Activated T-helper 2 cell treated with anti-CD3 and anti-CD28 coated beads, Interferon-gamma antibody, Interleukin-2, Interleukin-4, amounts not matched to agents 10 μg/mL and 5 μg/mL and 100 μg/mL, durations not matched to agents 14 hours and 24 hours and 36 hours (primary cell): ENCODE measurements around the gene NKAIN2. TPM values are rescaled to one million over a fixed set of nuclear protein-coding genes. Genes with fewer than 3 reads are reported as not detected.
"Not testable (repeated sequence)": the region's sequence is repeated elsewhere in the genome, so short reads cannot be mapped to it uniquely, and the experiment has no call there.

Experiments used
- DNase-seq: peaks from one replicate; pipeline ENCODE4 v3.0.0; 2021; ENCODE audit warnings: low spot score
- H3K27ac Mint-ChIP-seq: one replicate; pipeline ENCODE4 v1.8.0; 2021; ENCODE audit warnings: mixed read lengths
- H3K27me3 Mint-ChIP-seq: one replicate; pipeline ENCODE4 v1.8.0; 2021; ENCODE audit warnings: low read depth, mixed read lengths
- H3K36me3 Mint-ChIP-seq: one replicate; pipeline ENCODE4 v1.8.0; 2021; ENCODE audit warnings: low read depth, mixed read lengths
- H3K4me1 Mint-ChIP-seq: one replicate; pipeline ENCODE4 v1.8.0; 2021; ENCODE audit warnings: low read depth, mixed read lengths
- H3K4me3 Mint-ChIP-seq: one replicate; pipeline ENCODE4 v1.8.0; 2021; ENCODE audit warnings: low read depth, mild to moderate bottlenecking, moderate library complexity, mixed read lengths
- H3K9me3 Mint-ChIP-seq: one replicate; pipeline ENCODE4 v1.8.0; 2021; ENCODE audit warnings: mixed read lengths
- intact Hi-C: fragments of 100-400 bp; cut with micrococcal nuclease; formaldehyde crosslinking; loops from one replicate; pipeline ENCODE4 v1.15.1; 2023
- total RNA-seq: library from RNA; stranded (reverse); gene quantifications from 2 replicates; pipeline ENCODE4 v1.2.3, GENCODE V29; 2022

Gene NKAIN2
- total RNA-seq, 1 donor from 2014 or later = not detected

DNA sequence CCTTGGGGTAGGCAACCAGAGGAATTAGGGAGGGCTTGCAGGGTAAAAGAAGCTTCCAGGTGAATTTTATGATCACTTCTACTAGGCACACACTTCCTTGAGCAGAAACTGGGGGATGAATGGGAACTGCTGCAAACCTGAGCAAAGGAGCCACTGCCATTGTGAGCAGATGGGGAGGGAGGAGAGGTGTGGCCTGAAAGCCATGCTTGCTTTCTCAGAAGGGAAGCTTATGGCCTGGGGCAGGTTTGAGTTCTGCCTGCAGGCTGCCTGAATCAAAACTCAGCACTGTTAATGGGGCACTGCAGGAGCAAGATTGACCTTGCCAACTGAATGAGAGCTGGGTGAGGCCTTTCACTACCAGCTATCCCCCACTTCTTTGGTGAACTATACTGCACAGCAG is 328.1 kb downstream of the NKAIN2 start:
- intact Hi-C loops = no loop called here
- Mint-ChIP-seq H3K4me3 (no peak overlapping the region), H3K27me3 (no peaks in the 10 kb centered on the region), H3K4me1 (no peaks in the 10 kb centered on the region), H3K27ac (no peak overlapping the region), H3K36me3 (no peaks in the 10 kb centered on the region), H3K9me3 (peaks cover 20% of the 10 kb centered on the region)
- no peak for DNase-seq

DNA sequence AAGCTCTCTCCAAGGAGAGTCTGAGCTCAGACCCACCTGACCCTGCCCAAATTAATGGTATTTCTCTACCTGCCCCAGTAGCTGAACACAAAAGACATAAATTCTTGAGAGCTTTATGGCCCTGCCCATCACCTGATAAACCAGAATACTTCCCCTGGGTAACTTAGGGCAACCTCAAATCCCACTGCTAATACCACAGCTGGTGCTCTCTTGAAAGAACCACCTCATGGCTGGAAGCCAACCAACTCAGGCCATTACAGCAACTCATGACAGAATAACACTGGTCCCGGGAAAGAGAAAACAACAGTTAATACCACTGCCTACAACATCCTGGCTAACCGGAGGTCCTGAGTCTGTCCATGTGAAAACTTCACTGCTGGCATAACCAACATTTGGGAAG is 328.6 kb downstream of the NKAIN2 start:
- Mint-ChIP-seq H3K4me1 (no peaks in the 10 kb centered on the region), H3K9me3 (peaks cover 16% of the 10 kb centered on the region), H3K27ac (no peak overlapping the region), H3K4me3 (no peak overlapping the region), H3K27me3 (no peaks in the 10 kb centered on the region), H3K36me3 (no peaks in the 10 kb centered on the region)
- intact Hi-C loops = no loop called here
- no peak for DNase-seq

DNA sequence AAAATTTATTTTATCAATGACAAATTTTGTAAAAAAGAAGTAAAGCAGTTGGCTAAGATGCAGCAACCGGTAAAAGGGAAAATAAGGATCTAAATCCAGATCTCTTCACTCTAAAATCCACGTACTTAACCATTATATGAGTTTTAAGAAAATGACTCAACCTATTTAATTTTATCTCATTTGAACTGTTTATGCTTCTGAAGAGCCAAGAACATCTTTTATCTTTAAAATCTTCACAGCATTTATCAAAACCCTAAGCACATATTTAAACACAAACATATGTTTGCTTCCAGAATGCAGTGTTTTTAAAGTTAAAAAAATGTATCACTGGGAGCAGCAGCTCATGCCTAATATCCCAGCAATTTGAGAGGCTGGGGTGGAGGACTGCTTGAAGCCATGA is 339.2 kb downstream of the NKAIN2 start:
- H3K27me3 Mint-ChIP-seq = no peaks in the 10 kb centered on the region

DNA sequence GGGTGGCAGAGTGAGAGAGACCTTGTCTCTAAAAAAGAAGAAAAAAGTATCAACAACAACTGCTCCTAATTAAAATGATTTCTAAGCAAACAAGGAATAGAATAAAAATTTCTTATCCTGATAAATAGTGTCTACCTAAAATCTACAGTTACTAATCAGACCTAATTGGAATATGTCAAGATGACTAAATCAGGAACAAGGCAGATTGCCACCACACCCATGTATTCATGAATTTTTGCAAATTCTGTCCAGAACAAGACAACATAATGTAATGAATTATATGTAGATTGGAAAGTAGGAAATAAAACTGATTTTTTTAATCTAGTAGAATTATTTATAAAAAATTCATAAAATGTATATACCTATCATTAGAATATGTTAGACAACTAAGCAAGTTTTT is 339.8 kb downstream of the NKAIN2 start:
- no peak for DNase-seq
- no peaks in the 10 kb centered on the region for H3K9me3 Mint-ChIP-seq
- no peaks in the 10 kb centered on the region for H3K36me3 Mint-ChIP-seq
- no peak overlapping the region for H3K4me3 Mint-ChIP-seq
- intact Hi-C loops = no loop called here
- no peak overlapping the region for H3K27ac Mint-ChIP-seq
- H3K27me3 Mint-ChIP-seq = no peaks in the 10 kb centered on the region
- H3K4me1 Mint-ChIP-seq = no peaks in the 10 kb centered on the region

More for the DNA sequence above, 339.2 kb downstream of the NKAIN2 start:
- no peaks in the 10 kb centered on the region for H3K4me1 Mint-ChIP-seq
- no peak overlapping the region for H3K4me3 Mint-ChIP-seq
- DNase-seq = no peak
- no peak overlapping the region for H3K27ac Mint-ChIP-seq
- H3K36me3 Mint-ChIP-seq = no peaks in the 10 kb centered on the region
- intact Hi-C loops = no loop called here
- no peaks in the 10 kb centered on the region for H3K9me3 Mint-ChIP-seq

DNA sequence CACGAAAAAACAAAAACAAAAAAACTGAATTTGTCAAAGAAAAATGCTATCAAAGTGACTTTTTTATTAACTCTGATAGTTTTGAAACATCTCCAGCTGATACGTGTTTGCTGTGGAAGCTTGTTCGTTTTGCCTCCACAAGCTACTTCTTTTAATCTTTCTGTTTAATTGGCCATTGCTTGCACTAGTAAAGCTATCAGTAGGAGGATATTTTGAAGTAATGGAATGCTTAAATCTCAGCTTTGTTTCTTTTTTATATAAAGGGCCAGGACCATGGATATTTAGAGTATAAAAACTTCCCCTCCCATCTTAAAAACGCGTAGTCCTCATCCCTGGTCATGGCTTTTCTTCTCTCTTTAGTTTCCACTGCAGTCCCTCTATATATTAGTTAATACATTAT is 344.0 kb downstream of the NKAIN2 start:
- H3K4me1 Mint-ChIP-seq = no peaks in the 10 kb centered on the region

DNA sequence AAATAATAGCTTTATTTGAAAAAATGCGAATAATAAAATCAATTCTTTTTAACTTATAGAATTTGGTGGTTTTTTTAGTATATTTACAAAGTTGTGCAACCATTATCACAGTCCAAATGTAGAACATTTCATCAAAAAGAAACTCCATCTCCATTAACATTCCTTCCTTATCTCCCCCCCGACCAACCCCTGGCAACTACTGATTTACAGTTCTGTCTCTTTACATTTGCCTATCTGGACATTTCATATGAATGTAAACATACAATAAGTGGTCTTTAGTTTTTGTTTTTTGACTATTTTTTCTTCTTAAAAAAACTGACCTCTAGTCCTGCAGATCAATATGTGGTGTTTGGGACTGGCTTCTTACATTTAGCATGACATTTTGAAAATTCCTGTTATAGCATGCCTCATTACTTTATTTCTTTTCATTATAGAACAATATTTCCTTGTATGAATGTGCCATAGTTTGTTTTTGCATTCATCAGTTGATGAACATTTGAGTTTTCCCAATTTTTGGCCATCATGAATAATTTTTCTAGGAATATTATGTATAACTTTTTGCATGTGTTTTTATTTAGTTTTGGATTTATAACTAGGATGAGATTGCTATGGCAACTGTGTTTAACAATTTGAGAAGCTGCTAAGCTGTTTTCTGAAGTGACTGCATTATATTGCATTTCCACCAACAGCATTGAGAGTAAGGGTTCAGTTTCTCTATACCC is 344.7 kb downstream of the NKAIN2 start:
- Mint-ChIP-seq H3K36me3 (no peaks in the 10 kb centered on the region), H3K9me3 (no peaks in the 10 kb centered on the region), H3K4me3 (no peak overlapping the region), H3K4me1 (no peaks in the 10 kb centered on the region), H3K27me3 (no peaks in the 10 kb centered on the region), H3K27ac (no peak overlapping the region)
- intact Hi-C loops = no loop called here
- DNase-seq = no peak

More for the DNA sequence above, 344.0 kb downstream of the NKAIN2 start:
- Mint-ChIP-seq H3K9me3 (no peaks in the 10 kb centered on the region), H3K27ac (no peak overlapping the region), H3K4me3 (no peak overlapping the region), H3K36me3 (no peaks in the 10 kb centered on the region), H3K27me3 (no peaks in the 10 kb centered on the region)
- intact Hi-C loops = no loop called here
- DNase-seq = no peak

DNA sequence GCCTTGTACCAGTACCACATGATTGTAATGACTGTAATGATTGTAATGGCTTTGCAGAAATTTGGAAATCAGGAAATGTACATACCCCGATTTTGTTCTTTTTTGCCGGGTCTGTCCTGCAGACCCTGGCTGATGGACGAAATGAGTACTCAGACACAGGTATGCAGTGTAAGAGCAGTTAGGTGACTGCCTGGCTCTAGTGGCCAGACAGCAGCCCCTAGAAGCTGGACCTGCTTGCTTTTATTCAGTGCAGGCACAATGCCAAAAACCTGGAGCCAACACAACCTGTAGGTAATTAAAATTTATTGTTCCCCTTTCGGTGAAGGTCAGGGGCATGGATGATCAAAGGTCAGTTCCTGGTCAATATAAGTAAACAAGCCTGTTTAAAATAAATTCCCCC is 346.0 kb downstream of the NKAIN2 start:
- H3K4me3 Mint-ChIP-seq = no peak overlapping the region
- H3K4me1 Mint-ChIP-seq = no peaks in the 10 kb centered on the region
- H3K9me3 Mint-ChIP-seq = no peaks in the 10 kb centered on the region
- H3K27ac Mint-ChIP-seq = no peak overlapping the region
- intact Hi-C loops = no loop called here
- no peaks in the 10 kb centered on the region for H3K27me3 Mint-ChIP-seq
- no peaks in the 10 kb centered on the region for H3K36me3 Mint-ChIP-seq
- DNase-seq = no peak

DNA sequence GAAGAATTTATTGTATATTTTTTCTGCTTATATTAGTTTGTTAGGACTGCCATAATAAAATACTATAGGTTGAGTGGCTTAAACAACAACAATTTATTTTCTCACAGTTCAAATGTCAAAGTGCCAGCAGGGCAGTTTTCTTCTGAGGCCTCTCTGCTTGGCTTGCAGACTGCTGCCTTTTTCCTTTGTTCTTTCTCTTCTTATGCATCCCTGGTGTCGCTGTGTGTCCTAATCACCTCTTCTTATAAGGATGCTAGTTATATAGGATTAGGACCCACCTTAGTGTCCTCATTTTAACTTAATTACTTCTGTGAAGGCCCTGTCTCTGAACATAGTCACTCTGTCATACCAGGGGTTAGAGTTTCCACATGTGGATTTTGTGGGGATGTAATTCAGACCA is 354.4 kb downstream of the NKAIN2 start:
- Mint-ChIP-seq H3K4me3 (no peak overlapping the region), H3K4me1 (no peaks in the 10 kb centered on the region), H3K9me3 (no peaks in the 10 kb centered on the region), H3K36me3 (no peaks in the 10 kb centered on the region), H3K27ac (no peak overlapping the region), H3K27me3 (no peaks in the 10 kb centered on the region)
- intact Hi-C loops = no loop called here
- DNase-seq = no peak

DNA sequence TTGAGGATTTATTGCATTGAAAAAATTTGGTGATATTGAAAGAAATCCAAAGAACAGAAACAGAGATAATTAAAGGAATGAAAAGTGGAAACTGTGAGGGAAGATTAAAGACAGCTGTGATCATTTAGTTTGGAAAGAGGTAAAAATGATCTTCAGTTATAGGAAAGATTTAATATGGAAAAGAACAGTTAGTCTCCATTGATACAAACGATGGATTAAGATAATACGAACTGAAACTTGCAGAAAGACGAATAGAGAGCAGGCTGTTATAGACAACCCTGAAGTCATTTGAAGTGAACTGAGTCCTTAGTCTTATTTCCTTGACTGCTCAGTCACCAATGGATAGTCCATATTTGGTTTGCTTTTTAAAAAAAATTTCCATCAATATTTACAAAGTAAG is 360.0 kb downstream of the NKAIN2 start:
- no peaks in the 10 kb centered on the region for H3K27me3 Mint-ChIP-seq
- no peak overlapping the region for H3K4me3 Mint-ChIP-seq
- H3K4me1 Mint-ChIP-seq = no peaks in the 10 kb centered on the region
- H3K9me3 Mint-ChIP-seq = peaks cover 5% of the 10 kb centered on the region
- DNase-seq = no peak
- no peak overlapping the region for H3K27ac Mint-ChIP-seq
- H3K36me3 Mint-ChIP-seq = no peaks in the 10 kb centered on the region
- intact Hi-C loops = no loop called here

DNA sequence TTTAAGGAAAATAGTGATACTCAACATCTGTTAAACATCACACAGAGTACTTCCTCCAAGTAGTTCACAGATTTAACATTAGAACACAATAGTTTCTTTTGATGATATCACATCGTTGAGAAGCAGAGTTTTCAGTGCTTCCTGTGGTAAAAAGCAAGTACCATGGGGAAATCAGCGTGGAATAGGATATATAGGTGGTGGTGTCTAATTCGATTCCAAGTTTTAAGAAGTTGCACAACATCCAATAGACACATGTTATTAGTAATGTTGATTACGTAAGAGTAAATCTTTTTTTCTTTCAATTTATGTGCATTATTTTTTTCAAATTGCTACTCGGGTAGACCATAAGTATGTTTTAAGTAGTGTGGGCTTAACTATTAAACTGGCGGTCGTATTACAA is 360.7 kb downstream of the NKAIN2 start:
- H3K4me3 Mint-ChIP-seq = no peak overlapping the region
- H3K9me3 Mint-ChIP-seq = peaks cover 5% of the 10 kb centered on the region
- no peaks in the 10 kb centered on the region for H3K4me1 Mint-ChIP-seq
- intact Hi-C loops = no loop called here
- no peaks in the 10 kb centered on the region for H3K27me3 Mint-ChIP-seq
- H3K27ac Mint-ChIP-seq = no peak overlapping the region
- H3K36me3 Mint-ChIP-seq = no peaks in the 10 kb centered on the region
- DNase-seq = no peak

DNA sequence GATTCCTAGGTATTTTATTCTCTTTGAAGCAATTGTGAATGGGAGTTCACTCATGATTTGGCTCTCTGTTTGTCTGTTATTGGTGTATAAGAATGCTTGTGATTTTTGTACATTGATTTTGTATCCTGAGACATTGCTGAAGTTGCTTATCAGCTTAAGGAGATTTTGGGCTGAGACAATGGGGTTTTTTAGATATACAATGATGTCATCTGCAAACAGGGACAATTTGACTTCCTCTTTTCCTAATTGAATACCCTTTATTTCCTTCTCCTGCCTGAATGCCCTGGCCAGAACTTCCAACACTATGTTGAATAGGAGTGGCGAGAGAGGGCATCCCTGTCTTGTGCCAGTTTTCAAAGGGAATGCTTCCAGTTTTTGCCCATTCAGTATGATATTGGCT is 363.6 kb downstream of the NKAIN2 start:
- H3K4me3 Mint-ChIP-seq, H3K27ac Mint-ChIP-seq, H3K36me3 Mint-ChIP-seq, DNase-seq, intact Hi-C loops, H3K4me1 Mint-ChIP-seq, H3K9me3 Mint-ChIP-seq, H3K27me3 Mint-ChIP-seq: not testable (repeated sequence)

DNA sequence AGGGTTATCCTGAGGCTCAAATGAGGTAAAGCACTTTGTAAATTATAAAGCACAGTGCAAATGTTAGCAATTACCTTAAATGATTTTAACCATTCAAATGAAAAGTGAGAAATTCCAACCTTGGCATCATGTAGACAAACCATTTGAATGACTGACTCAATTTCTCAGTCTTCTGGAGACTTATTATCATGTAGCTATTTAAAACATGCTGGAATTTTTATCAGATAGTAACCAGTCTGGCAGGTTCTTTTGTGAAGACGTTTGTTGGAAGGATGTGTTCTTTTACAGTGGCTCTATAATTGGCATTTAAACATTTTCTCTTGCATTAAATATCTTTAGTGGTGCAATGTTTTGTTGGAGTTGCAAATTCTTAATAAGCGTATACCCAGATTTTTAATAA is 386.6 kb downstream of the NKAIN2 start:
- Mint-ChIP-seq H3K27me3 (no peaks in the 10 kb centered on the region), H3K4me3 (no peak overlapping the region), H3K27ac (no peak overlapping the region), H3K9me3 (no peaks in the 10 kb centered on the region), H3K36me3 (no peaks in the 10 kb centered on the region), H3K4me1 (no peaks in the 10 kb centered on the region)
- DNase-seq = no peak
- intact Hi-C loops = no loop called here

DNA sequence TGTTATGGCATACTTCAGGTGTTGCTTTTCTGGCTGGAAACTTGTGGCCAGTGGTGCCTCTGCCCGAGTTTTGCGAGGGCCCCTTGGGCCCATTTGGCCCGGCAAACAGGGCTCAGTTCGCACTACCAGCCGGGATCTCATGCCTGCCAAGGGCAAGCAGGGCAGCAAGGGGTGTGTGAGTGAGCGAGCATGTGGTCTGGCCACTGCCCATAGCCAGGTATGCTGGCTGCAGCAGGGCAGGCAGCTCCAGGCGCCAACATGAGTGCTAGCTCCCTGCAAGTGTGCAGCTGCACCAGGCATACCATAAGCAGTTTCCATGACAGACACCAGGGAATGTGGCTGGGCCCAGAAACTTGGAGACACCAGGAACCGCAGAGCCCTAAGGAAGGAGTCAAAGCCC is 389.5 kb downstream of the NKAIN2 start:
- Mint-ChIP-seq H3K36me3 (no peaks in the 10 kb centered on the region), H3K9me3 (no peaks in the 10 kb centered on the region), H3K4me1 (no peaks in the 10 kb centered on the region), H3K27ac (no peak overlapping the region), H3K27me3 (no peaks in the 10 kb centered on the region), H3K4me3 (no peak overlapping the region)
- no peak for DNase-seq
- intact Hi-C loops = no loop called here

DNA sequence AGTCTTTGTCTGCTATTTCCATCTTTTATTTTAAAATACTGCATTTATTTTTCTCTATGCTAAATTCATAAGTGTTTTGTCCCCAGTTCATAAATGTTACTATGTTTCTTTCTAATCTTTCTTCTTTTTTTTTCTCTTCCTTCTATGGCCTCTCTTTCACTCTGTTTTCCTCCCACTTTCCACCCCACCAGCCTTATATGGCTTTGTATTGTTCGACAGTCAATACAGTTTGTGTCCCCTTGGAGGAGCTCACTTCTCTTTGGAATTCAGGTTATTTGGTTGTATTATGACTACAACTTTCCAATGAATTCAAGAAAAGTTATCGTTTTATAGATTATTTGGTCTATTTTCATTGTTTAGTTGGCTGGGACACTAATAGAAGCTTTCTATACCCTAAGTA is 393.5 kb downstream of the NKAIN2 start:
- Mint-ChIP-seq H3K36me3 (no peaks in the 10 kb centered on the region), H3K27me3 (no peaks in the 10 kb centered on the region), H3K4me3 (no peak overlapping the region), H3K27ac (no peak overlapping the region), H3K9me3 (no peaks in the 10 kb centered on the region), H3K4me1 (no peaks in the 10 kb centered on the region)
- intact Hi-C loops = no loop called here
- DNase-seq = no peak
